ENCODE measurements around the gene NPTN.

- TF ChIP-seq POLR2A (IDR thresholded peaks at IDR 0.05; ENCODE audit: low read depth, low read length) = no peak
- TF ChIP-seq POLR2AphosphoS5 (IDR thresholded peaks at IDR 0.05; ENCODE audit: low read depth, low read length) = no peak
- TF ChIP-seq TAF1 (IDR thresholded peaks at IDR 0.05; ENCODE audit: low read depth, low read length) = no peak
These were observed 14.2 kb upstream of the NPTN start for GRCh38 chr15:73647259-73648013.

Data from GM12891 (cell line).